Trophoblast cell (in vitro differentiated cells and primary cell): Measurements from ENCODE around the gene TMEM132E.

Source experiments
- DNase-seq, 2 donors: peaks; one replicate each; pipeline ENCODE4 v3.0.0-alpha.2; 2016
- H2AFZ ChIP-seq: 2 replicates; pipeline ENCODE4 v1.6.1; 2013; ENCODE audit warnings: low read length, moderate library complexity, mild to moderate bottlenecking; ENCODE audit not compliant: insufficient read depth, poor library complexity
- H2AK5ac ChIP-seq: 2 replicates; pipeline ENCODE4 v1.6.1; 2013; ENCODE audit warnings: mild to moderate bottlenecking, low read length
- H2BK120ac ChIP-seq: 2 replicates; pipeline ENCODE4 v1.6.1; 2013; ENCODE audit warnings: low read length, mild to moderate bottlenecking, moderate library complexity; ENCODE audit not compliant: insufficient read depth, poor library complexity
- H2BK12ac ChIP-seq: 2 replicates; pipeline ENCODE4 v1.6.1; 2013; ENCODE audit warnings: mild to moderate bottlenecking, low read length, moderate library complexity
- H2BK5ac ChIP-seq: 2 replicates; pipeline ENCODE4 v1.6.1; 2013; ENCODE audit warnings: low read length, low read depth, moderate library complexity, mild to moderate bottlenecking; ENCODE audit not compliant: poor library complexity
- H3K14ac ChIP-seq: 2 replicates; pipeline ENCODE4 v1.6.1; 2013; ENCODE audit warnings: mild to moderate bottlenecking, low read length
- H3K18ac ChIP-seq: 2 replicates; pipeline ENCODE4 v1.6.1; 2013; ENCODE audit warnings: mild to moderate bottlenecking, low read length
- H3K23ac ChIP-seq: 2 replicates; pipeline ENCODE4 v1.6.1; 2013; ENCODE audit warnings: low read length
- H3K27ac ChIP-seq: 2 replicates; pipeline ENCODE4 v1.5.1; 2013; ENCODE audit warnings: low read depth, mild to moderate bottlenecking, inconsistent platforms, low read length, moderate library complexity
- H3K27me3 ChIP-seq: 2 replicates; pipeline ENCODE4 v1.6.1; 2013; ENCODE audit warnings: inconsistent platforms, mild to moderate bottlenecking, low read length, moderate library complexity; ENCODE audit not compliant: insufficient read depth
- H3K36me3 ChIP-seq, 2 experiments: 1 replicate in 1 of 2; 2 replicates in 1 of 2; pipeline ENCODE4 v1.6.1; 2013; ENCODE audit warnings: low read length in 2 of 2, mild to moderate bottlenecking in 2 of 2, moderate library complexity in 1 of 2; ENCODE audit not compliant: insufficient read depth in 2 of 2, control insufficient read depth in 1 of 2
- H3K4ac ChIP-seq: 2 replicates; pipeline ENCODE4 v1.6.1; 2013; ENCODE audit warnings: low read depth, mild to moderate bottlenecking, low read length, moderate library complexity
- H3K4me1 ChIP-seq, 2 experiments: 1 replicate in 1 of 2; 2 replicates in 1 of 2; pipeline ENCODE4 v1.6.1; 2013; ENCODE audit warnings: low read length in 2 of 2, mild to moderate bottlenecking in 2 of 2, moderate library complexity in 1 of 2; ENCODE audit not compliant: insufficient read depth in 2 of 2, control insufficient read depth in 1 of 2
- H3K4me2 ChIP-seq: 2 replicates; pipeline ENCODE4 v1.6.1; 2013; ENCODE audit warnings: inconsistent platforms, mild to moderate bottlenecking, low read length, moderate library complexity
- H3K4me3 ChIP-seq: 2 replicates; pipeline ENCODE4 v1.5.1; 2013; ENCODE audit warnings: mild to moderate bottlenecking, low read depth, low read length, inconsistent platforms
- H3K79me1 ChIP-seq: one replicate; pipeline ENCODE4 v1.6.1; 2013; ENCODE audit warnings: low read length
- H3K79me2 ChIP-seq: 2 replicates; pipeline ENCODE4 v1.6.1; 2013; ENCODE audit warnings: low read length, mild to moderate bottlenecking; ENCODE audit not compliant: control insufficient read depth, insufficient read depth, poor library complexity
- H3K9ac ChIP-seq: 2 replicates; pipeline ENCODE4 v1.6.1; 2013; ENCODE audit warnings: mild to moderate bottlenecking, low read length
- H3K9me3 ChIP-seq: 2 replicates; pipeline ENCODE4 v1.6.1; 2013; ENCODE audit warnings: low read depth, mild to moderate bottlenecking, control low read depth, inconsistent platforms, low read length; ENCODE audit not compliant: insufficient read depth
- H4K12ac ChIP-seq: 2 replicates; pipeline ENCODE4 v1.6.1; 2013; ENCODE audit warnings: low read depth, mild to moderate bottlenecking, low read length, moderate library complexity
- H4K8ac ChIP-seq: 2 replicates; pipeline ENCODE4 v1.6.1; 2013; ENCODE audit warnings: low read depth, mild to moderate bottlenecking, low read length, moderate library complexity
- H4K91ac ChIP-seq: one replicate; pipeline ENCODE4 v1.6.1; 2013; ENCODE audit warnings: low read depth, mild to moderate bottlenecking, low read length, moderate library complexity
- WGBS: extraction: QIAGEN DNeasy Blood & Tissue Kit; methylation state at CpG from one replicate; pipeline ENCODE4 v1.1.7; 2013; ENCODE audit warnings: missing lambda C conversion rate; ENCODE audit not compliant: insufficient read length, insufficient coverage; ENCODE audit errors: extremely low coverage; 5-methylcytosine and 5-hydroxymethylcytosine counted together

Gene TMEM132E

GRCh38 chr17:34614698-34615097 lies 35.3 kb downstream of the TMEM132E start:
- no peak overlapping the region for H4K91ac ChIP-seq
- no peak overlapping the region for H3K14ac ChIP-seq
- peaks cover 6% of the 10 kb centered on the region for H3K79me1 ChIP-seq
- no peaks in the 10 kb centered on the region for H3K9me3 ChIP-seq
- H4K8ac ChIP-seq = no peak overlapping the region
- no peak overlapping the region for H3K18ac ChIP-seq
- H2AK5ac ChIP-seq = no peak overlapping the region
- H2BK5ac ChIP-seq = no peak overlapping the region
- no peak overlapping the region for H3K23ac ChIP-seq
- no peak overlapping the region for H3K9ac ChIP-seq
- no peak overlapping the region for H4K12ac ChIP-seq
- H3K4me1 ChIP-seq = peaks cover 20 to 22% of the 10 kb centered on the region in 2 experiments
- H2BK120ac ChIP-seq = no peak overlapping the region
- no peak overlapping the region for H3K27ac ChIP-seq
- H2BK12ac ChIP-seq = no peak overlapping the region
- H3K36me3 ChIP-seq = no peaks in the 10 kb centered on the region
- H3K4me3 ChIP-seq = no peak overlapping the region
- H3K27me3 ChIP-seq = no peaks in the 10 kb centered on the region
- H2AFZ ChIP-seq = no peak overlapping the region
- H3K4ac ChIP-seq = no peak overlapping the region
- H3K4me2 ChIP-seq = no peak overlapping the region
- H3K79me2 ChIP-seq = no peaks in the 10 kb centered on the region
- WGBS = no CpG with 5 or more reads among the region's 1 CpG
- DNase-seq = no peak

- peaks cover 18 to 20% of the 10 kb centered on the region in 2 experiments for H3K4me1 ChIP-seq
- H2BK12ac ChIP-seq = no peak overlapping the region
- H2AFZ ChIP-seq = no peak overlapping the region
- no peak overlapping the region for H2BK5ac ChIP-seq
- no peaks in the 10 kb centered on the region for H3K9me3 ChIP-seq
- H3K79me2 ChIP-seq = no peaks in the 10 kb centered on the region
- H3K79me1 ChIP-seq = peaks cover 6% of the 10 kb centered on the region
- H3K4ac ChIP-seq = no peak overlapping the region
- WGBS = no CpG with 5 or more reads among the region's 3 CpGs
- DNase-seq = no peak
- H3K18ac ChIP-seq = no peak overlapping the region
- H3K27ac ChIP-seq = no peak overlapping the region
- no peak overlapping the region for H4K91ac ChIP-seq
- H3K27me3 ChIP-seq = no peaks in the 10 kb centered on the region
- H4K8ac ChIP-seq = no peak overlapping the region
- no peaks in the 10 kb centered on the region for H3K36me3 ChIP-seq
- H3K23ac ChIP-seq = no peak overlapping the region
- H3K9ac ChIP-seq = no peak overlapping the region
- H2BK120ac ChIP-seq = no peak overlapping the region
- H2AK5ac ChIP-seq = no peak overlapping the region
- H3K14ac ChIP-seq = no peak overlapping the region
- no peak overlapping the region for H4K12ac ChIP-seq
- H3K4me3 ChIP-seq = no peak overlapping the region
- H3K4me2 ChIP-seq = no peak overlapping the region
These were observed 35.9 kb downstream of the TMEM132E start for GRCh38 chr17:34615326-34615725.

DNA sequence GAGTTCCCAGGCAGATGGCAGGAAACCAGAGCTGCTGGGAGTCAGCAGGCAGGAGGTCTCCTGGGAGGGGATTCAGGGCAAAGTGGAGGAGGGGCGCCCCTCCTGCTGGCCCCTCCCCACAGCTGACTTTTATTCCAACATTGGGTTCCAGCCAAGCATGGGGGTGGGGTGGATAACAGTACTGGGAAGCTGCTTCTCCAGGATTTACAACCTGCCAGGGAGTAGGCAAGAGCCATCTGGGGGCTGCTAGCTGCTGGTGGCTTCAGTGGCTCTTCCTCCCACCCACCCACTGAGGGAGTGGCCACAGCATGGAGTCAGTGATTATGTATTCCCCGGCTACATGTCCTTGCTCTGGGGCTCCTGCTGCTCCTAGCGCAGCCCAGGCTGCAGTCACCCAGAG lies 36.8 kb downstream of the TMEM132E start:
- no peak overlapping the region for H2AK5ac ChIP-seq
- no peak overlapping the region for H4K12ac ChIP-seq
- H3K4me3 ChIP-seq = no peak overlapping the region
- H3K36me3 ChIP-seq = no peaks in the 10 kb centered on the region
- no peak overlapping the region for H3K27ac ChIP-seq
- H2BK12ac ChIP-seq = no peak overlapping the region
- H3K18ac ChIP-seq = no peak overlapping the region
- H4K8ac ChIP-seq = no peak overlapping the region
- H3K14ac ChIP-seq = no peak overlapping the region
- no peak overlapping the region for H3K23ac ChIP-seq
- no peak for DNase-seq
- H2BK5ac ChIP-seq = no peak overlapping the region
- H2AFZ ChIP-seq = no peak overlapping the region
- H3K4me2 ChIP-seq = no peak overlapping the region
- H4K91ac ChIP-seq = no peak overlapping the region
- no CpG with 5 or more reads among the region's 3 CpGs for WGBS
- H3K79me2 ChIP-seq = no peaks in the 10 kb centered on the region
- H3K79me1 ChIP-seq = peaks cover 7% of the 10 kb centered on the region
- no peaks in the 10 kb centered on the region for H3K27me3 ChIP-seq
- no peaks in the 10 kb centered on the region for H3K9me3 ChIP-seq
- H3K4me1 ChIP-seq = peaks cover 22 to 23% of the 10 kb centered on the region in 2 experiments
- no peak overlapping the region for H2BK120ac ChIP-seq
- no peak overlapping the region for H3K4ac ChIP-seq
- H3K9ac ChIP-seq = no peak overlapping the region

DNA sequence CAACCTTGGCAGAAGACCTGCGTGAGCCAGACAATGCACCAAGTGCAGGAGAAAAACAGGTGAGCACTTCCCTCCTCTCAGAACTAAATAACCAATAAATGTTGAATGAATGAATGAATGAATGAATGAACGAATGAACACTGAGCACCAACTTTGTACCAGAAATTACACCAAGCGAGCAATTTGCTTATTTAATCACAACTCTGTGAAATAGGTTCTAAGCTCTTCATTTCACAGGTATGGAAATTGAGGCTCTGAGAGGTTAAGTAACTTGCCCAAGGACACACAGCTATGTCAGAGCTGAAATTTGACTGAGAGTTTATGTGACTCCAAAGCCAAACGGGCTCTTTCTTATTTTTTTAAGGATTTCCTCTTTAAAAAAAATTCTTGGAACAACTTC lies 38.0 kb downstream of the TMEM132E start:
- H2AK5ac ChIP-seq = no peak overlapping the region
- no peaks in the 10 kb centered on the region for H3K27me3 ChIP-seq
- H4K12ac ChIP-seq = no peak overlapping the region
- H2BK12ac ChIP-seq = no peak overlapping the region
- no peaks in the 10 kb centered on the region for H3K79me2 ChIP-seq
- H3K9me3 ChIP-seq = no peaks in the 10 kb centered on the region
- no peak overlapping the region for H3K27ac ChIP-seq
- H3K14ac ChIP-seq = no peak overlapping the region
- H3K4me2 ChIP-seq = no peak overlapping the region
- DNase-seq = no peak
- H3K4ac ChIP-seq = no peak overlapping the region
- no peak overlapping the region for H2BK5ac ChIP-seq
- H3K18ac ChIP-seq = no peak overlapping the region
- H3K36me3 ChIP-seq = no peaks in the 10 kb centered on the region
- H3K4me3 ChIP-seq = no peak overlapping the region
- no peak overlapping the region for H3K23ac ChIP-seq
- no CpG with 5 or more reads among the region's 4 CpGs for WGBS
- no peak overlapping the region for H4K91ac ChIP-seq
- no peak overlapping the region for H2AFZ ChIP-seq
- H4K8ac ChIP-seq = no peak overlapping the region
- no peak overlapping the region for H3K9ac ChIP-seq
- peaks cover 7% of the 10 kb centered on the region for H3K79me1 ChIP-seq
- H2BK120ac ChIP-seq = no peak overlapping the region
- H3K4me1 ChIP-seq = peaks cover 22 to 23% of the 10 kb centered on the region in 2 experiments
